ENCODE measurements around the gene DOCK11. TPM values are rescaled to one million over a fixed set of nuclear protein-coding genes. Genes with fewer than 3 reads are reported as not detected.
"Not testable (repeated sequence)": the region's sequence is repeated elsewhere in the genome, so short reads cannot be mapped to it uniquely, and the experiment has no call there.

The DOCK11 gene
- total RNA-seq, 1 donor from 2014 or later, result 56.0 TPM

DNA sequence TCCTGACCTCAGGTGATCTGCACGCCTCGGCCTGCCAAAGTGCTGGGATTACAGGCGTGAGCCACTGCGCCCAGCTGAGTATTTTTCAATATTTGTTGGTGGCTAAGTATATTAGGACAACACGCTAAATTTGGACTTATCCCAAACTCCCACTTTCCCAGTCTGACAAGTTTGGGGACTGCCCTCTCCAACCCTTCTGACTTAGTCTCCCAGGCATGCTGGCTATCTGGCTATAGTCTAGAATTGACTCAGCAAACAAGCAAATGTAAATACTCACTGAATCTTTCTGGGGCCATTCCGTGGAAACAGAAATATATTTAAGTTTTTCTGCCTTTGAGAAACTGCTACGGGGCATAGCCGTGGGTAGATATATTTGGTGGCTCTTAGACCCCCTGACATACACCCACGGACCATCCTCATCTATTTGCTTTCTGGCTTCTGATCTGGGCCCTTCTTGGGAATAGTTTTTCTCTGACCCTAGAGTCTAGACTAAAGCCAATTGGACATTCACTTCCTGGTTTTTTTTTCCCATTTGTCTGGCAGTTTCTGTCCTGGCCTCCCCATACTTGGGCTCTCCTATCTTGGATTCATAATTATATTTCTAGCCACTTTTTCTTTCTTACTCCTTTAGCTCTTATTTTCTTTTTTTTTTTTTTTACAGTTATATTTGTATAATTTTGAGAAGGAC is 11.3 kb upstream of the DOCK11 start:
- CTCF ChIA-PET, result interaction anchor here (0.6 to 1.6 kb wide), 2 partner anchors 117 to 157 kb away, joined by 3 to 4 read pairs; no protein-coding TSS in a partner anchor
- ATAC-seq (ENCODE audit: low read depth) (no peak), DNase-seq (no peak)
- Mint-ChIP-seq H3K36me3 (ENCODE audit: low read depth) (no peaks in the 10 kb centered on the region), H3K27ac (no peak overlapping the region), H3K27me3 (no peaks in the 10 kb centered on the region), H3K4me3 (no peak overlapping the region), H3K9me3 (no peaks in the 10 kb centered on the region), H3K4me1 (no peaks in the 10 kb centered on the region)
- no peak for TF ChIP-seq CTCF (IDR thresholded peaks at IDR 0.05)
- POLR2A ChIA-PET, result interaction anchor here (0.6 kb wide), 1 partner anchor 62 kb away, joined by 7 read pairs; no protein-coding TSS in a partner anchor
- intact Hi-C loops (cut with micrococcal nuclease), result loop anchor here (5.0 kb wide), 1 partner anchor 118 kb away; no protein-coding TSS in a partner anchor

GRCh38 chrX:118486693-118487092 is 8.9 kb upstream of the DOCK11 start:
- CTCF ChIA-PET, result interaction anchor here (1.0 kb wide), 1 partner anchor 115 kb away, joined by 3 read pairs; no protein-coding TSS in a partner anchor
- DNase-seq; POLR2A ChIA-PET; H3K36me3 Mint-ChIP-seq (ENCODE audit: low read depth); ATAC-seq (ENCODE audit: low read depth); H3K4me3 Mint-ChIP-seq; H3K27me3 Mint-ChIP-seq; intact Hi-C loops (cut with micrococcal nuclease); H3K4me1 Mint-ChIP-seq; H3K27ac Mint-ChIP-seq; H3K9me3 Mint-ChIP-seq: not testable (repeated sequence)

DNA sequence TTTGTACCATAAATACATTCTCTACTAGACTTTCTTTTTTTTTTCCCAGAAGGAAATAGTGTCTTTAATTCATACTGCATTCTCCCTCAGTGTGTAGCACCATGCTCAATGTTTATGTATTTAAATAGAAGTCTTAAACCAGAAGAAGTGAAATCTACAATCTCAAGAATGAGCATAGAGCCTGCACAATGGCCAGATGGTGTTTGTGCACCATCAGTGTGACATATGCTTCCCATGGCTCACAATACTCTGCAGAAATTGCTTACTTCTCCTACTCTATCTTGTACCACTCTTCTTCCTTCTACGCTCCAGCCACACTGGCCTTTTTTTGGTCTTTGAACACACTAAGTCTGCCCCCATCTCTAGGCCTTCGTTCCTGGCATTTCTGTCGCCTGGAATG is 2.6 kb upstream of the DOCK11 start:
- no peak for ATAC-seq (ENCODE audit: low read depth)
- intact Hi-C loops (cut with micrococcal nuclease), result no loop called here
- no peak for DNase-seq
- no peak for TF ChIP-seq CTCF (IDR thresholded peaks at IDR 0.05)
- no peaks in the 10 kb centered on the region for H3K27me3 Mint-ChIP-seq
- H3K9me3 Mint-ChIP-seq, result no peaks in the 10 kb centered on the region
- H3K27ac Mint-ChIP-seq, result no peak overlapping the region
- ChIA-PET POLR2A (interaction anchor here (0.6 to 1.1 kb wide), 2 partner anchors 51 to 194 kb away, joined by 3 read pairs; no protein-coding TSS in a partner anchor), CTCF (no interaction called here)
- no peak overlapping the region for H3K4me3 Mint-ChIP-seq
- H3K4me1 Mint-ChIP-seq, result peaks cover 13% of the 10 kb centered on the region
- H3K36me3 Mint-ChIP-seq (ENCODE audit: low read depth), result peaks cover 5% of the 10 kb centered on the region

GRCh38 chrX:118493653-118494297 is 1.8 kb upstream of the DOCK11 start:
- peaks cover 6% of the 10 kb centered on the region for H3K36me3 Mint-ChIP-seq (ENCODE audit: low read depth)
- no peak for TF ChIP-seq CTCF (IDR thresholded peaks at IDR 0.05)
- H3K4me1 Mint-ChIP-seq, result peaks cover 18% of the 10 kb centered on the region
- no peaks in the 10 kb centered on the region for H3K9me3 Mint-ChIP-seq
- intact Hi-C loops (cut with micrococcal nuclease), result loop anchor here (2.0 kb wide), 1 partner anchor 107 kb away; no protein-coding TSS in a partner anchor
- no peak for DNase-seq
- peak overlapping the region; percentile 94 for H3K27ac Mint-ChIP-seq
- H3K4me3 Mint-ChIP-seq, result no peak overlapping the region
- no peaks in the 10 kb centered on the region for H3K27me3 Mint-ChIP-seq
- ChIA-PET CTCF (no interaction called here), POLR2A (interaction anchor here (5.0 kb wide), 1 partner anchor 37 kb away, joined by 118 read pairs; no protein-coding TSS in a partner anchor)
- ATAC-seq (ENCODE audit: low read depth), result no peak

DNA sequence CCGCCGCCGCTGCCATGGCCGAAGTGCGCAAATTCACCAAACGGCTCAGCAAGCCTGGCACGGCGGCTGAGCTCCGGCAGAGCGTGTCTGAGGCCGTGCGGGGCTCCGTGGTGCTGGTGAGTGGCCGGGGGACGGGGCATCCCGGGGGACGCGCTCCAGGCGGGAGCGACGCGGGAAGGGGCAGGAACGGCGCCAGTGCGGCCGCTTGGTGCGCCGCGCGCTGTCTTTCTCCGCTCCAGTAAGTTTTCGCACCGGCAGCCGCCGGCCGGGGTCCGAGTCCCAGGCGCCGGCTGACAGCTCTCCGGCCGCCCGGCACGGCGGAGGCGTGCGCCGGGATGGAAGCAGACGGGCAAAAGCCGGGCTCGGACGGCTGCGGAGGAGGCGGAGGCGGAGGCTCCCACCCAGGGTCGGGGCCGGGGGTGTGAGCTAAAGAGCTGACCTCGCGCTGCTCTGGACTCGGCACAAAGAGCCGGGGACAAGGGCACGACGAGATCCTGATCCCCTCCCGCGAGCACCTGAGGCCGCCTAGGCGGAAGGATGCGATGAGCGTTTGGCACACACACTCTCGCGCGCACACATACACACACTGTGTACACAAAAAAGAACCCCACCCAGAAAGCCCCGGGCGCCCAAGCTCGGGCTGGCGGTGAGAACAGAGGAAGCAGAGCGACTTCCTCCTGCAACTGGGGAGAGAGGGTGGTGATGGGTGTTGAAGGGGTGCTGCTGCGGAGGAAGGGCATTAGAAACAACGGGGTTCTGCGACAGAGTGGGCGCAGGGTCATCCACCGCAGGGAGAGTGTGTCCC is 545 bp downstream of the DOCK11 start:
- CTCF ChIA-PET, result interaction anchor here (1.2 to 3.6 kb wide), 3 partner anchors 34 to 105 kb away, joined by 3 to 10 read pairs (median 6); no protein-coding TSS in a partner anchor
- intact Hi-C loops (cut with micrococcal nuclease), result loop anchor here (1.0 to 5.0 kb wide), 6 partner anchors 14 to 521 kb away; partner anchors contain the start of gene WDR44

More for the DNA sequence above, 545 bp downstream of the DOCK11 start:
- POLR2A ChIA-PET, result interaction anchor here (0.9 to 5.0 kb wide), 12 partner anchors 15 to 105 kb away, joined by 3 to 118 read pairs (median 4); no protein-coding TSS in a partner anchor
- ATAC-seq (ENCODE audit: low read depth) (peak; percentile 61), DNase-seq (peak; percentile 53)
- H3K4me3 Mint-ChIP-seq, result peak overlapping the region; percentile 98
- peaks cover 27% of the 10 kb centered on the region for H3K4me1 Mint-ChIP-seq
- no peak for TF ChIP-seq CTCF (IDR thresholded peaks at IDR 0.05)
- H3K27me3 Mint-ChIP-seq, result no peaks in the 10 kb centered on the region
- H3K36me3 Mint-ChIP-seq (ENCODE audit: low read depth), result peaks cover 12% of the 10 kb centered on the region
- no peaks in the 10 kb centered on the region for H3K9me3 Mint-ChIP-seq
- H3K27ac Mint-ChIP-seq, result peak overlapping the region; percentile 99
